ENCODE measurements around the gene FSTL4. TPM values are rescaled to one million over a fixed set of nuclear protein-coding genes. Genes with fewer than 3 reads are reported as not detected.

The FSTL4 gene
- total RNA-seq, 2 donors from 2014 or later: 4.5 to 10.1 TPM

GRCh38 chr5:133370904-133371303 is 241.4 kb downstream of the FSTL4 start:
- H3K9me3 ChIP-seq: no peaks in the 10 kb centered on the region
- no peaks in the 10 kb centered on the region for H3K4me1 ChIP-seq (replicated peaks)
- DNase-seq (ENCODE audit: low spot score): no peak
- 96% methylated on average over 7 of the region's 7 CpGs for WGBS
- H3K27ac ChIP-seq: no peak overlapping the region
- no peak overlapping the region for H3K4me3 ChIP-seq
- intact Hi-C loops (cut with DNase I): no loop called here
- H3K36me3 ChIP-seq: no peaks in the 10 kb centered on the region
- TF ChIP-seq CTCF (IDR thresholded peaks at IDR 0.05): no peak
- H3K27me3 ChIP-seq (replicated peaks; ENCODE audit: insufficient read depth): no peaks in the 10 kb centered on the region

GRCh38 chr5:133370036-133370831 is 242.1 kb downstream of the FSTL4 start:
- no peak overlapping the region for H3K27ac ChIP-seq
- no peaks in the 10 kb centered on the region for H3K27me3 ChIP-seq (replicated peaks; ENCODE audit: insufficient read depth)
- no peaks in the 10 kb centered on the region for H3K9me3 ChIP-seq
- no peak overlapping the region for H3K4me3 ChIP-seq
- no peak for DNase-seq (ENCODE audit: low spot score)
- 79% methylated on average over 8 of the region's 8 CpGs for WGBS
- no peaks in the 10 kb centered on the region for H3K4me1 ChIP-seq (replicated peaks)
- intact Hi-C loops (cut with DNase I): no loop called here
- H3K36me3 ChIP-seq: no peaks in the 10 kb centered on the region
- no peak for TF ChIP-seq POLR2A (IDR thresholded peaks at IDR 0.05)

GRCh38 chr5:133368916-133369783 is 243.2 kb downstream of the FSTL4 start:
- WGBS: 85% methylated on average over 7 of the region's 7 CpGs
- Histone ChIP-seq H3K4me3 (no peak overlapping the region), H3K4me1 (replicated peaks) (no peaks in the 10 kb centered on the region), H3K36me3 (no peaks in the 10 kb centered on the region), H3K27me3 (replicated peaks; ENCODE audit: insufficient read depth) (no peaks in the 10 kb centered on the region), H3K9me3 (no peaks in the 10 kb centered on the region), H3K27ac (no peak overlapping the region)
- no peak for TF ChIP-seq CTCF (IDR thresholded peaks at IDR 0.05)
- no peak for TF ChIP-seq POLR2A (IDR thresholded peaks at IDR 0.05)
- TF ChIP-seq POLR2AphosphoS5 (IDR thresholded peaks at IDR 0.05): no peak
- intact Hi-C loops (cut with DNase I): no loop called here
- no peak for DNase-seq (ENCODE audit: low spot score)

GRCh38 chr5:133367984-133368383 is 244.4 kb downstream of the FSTL4 start:
- no peak for DNase-seq (ENCODE audit: low spot score)
- H3K36me3 ChIP-seq: no peaks in the 10 kb centered on the region
- no peaks in the 10 kb centered on the region for H3K9me3 ChIP-seq
- intact Hi-C loops (cut with DNase I): no loop called here
- 72% methylated on average over 2 of the region's 2 CpGs for WGBS
- H3K27ac ChIP-seq: no peak overlapping the region
- TF ChIP-seq CTCF (IDR thresholded peaks at IDR 0.05) (no peak), POLR2A (IDR thresholded peaks at IDR 0.05) (no peak), POLR2AphosphoS5 (IDR thresholded peaks at IDR 0.05) (no peak)
- H3K4me1 ChIP-seq (replicated peaks): no peaks in the 10 kb centered on the region
- H3K27me3 ChIP-seq (replicated peaks; ENCODE audit: insufficient read depth): no peaks in the 10 kb centered on the region
- no peak overlapping the region for H3K4me3 ChIP-seq

- Histone ChIP-seq H3K4me1 (replicated peaks) (no peaks in the 10 kb centered on the region), H3K36me3 (no peaks in the 10 kb centered on the region), H3K27me3 (replicated peaks; ENCODE audit: insufficient read depth) (no peaks in the 10 kb centered on the region), H3K4me3 (no peak overlapping the region), H3K27ac (no peak overlapping the region), H3K9me3 (no peaks in the 10 kb centered on the region)
- no peak for DNase-seq (ENCODE audit: low spot score)
- intact Hi-C loops (cut with DNase I): no loop called here
- 60% methylated on average over 6 of the region's 6 CpGs for WGBS
- no peak for TF ChIP-seq POLR2AphosphoS5 (IDR thresholded peaks at IDR 0.05)
- no peak for TF ChIP-seq CTCF (IDR thresholded peaks at IDR 0.05)
These were observed 245.1 kb downstream of the FSTL4 start for GRCh38 chr5:133367071-133367786.

Data from prostate gland (tissue), 2 donors.